ENCODE data around the gene DMRTA2.

GRCh38 chr1:50423670-50424000 lies 392 bp upstream of the DMRTA2 start:
- no peak for TF ChIP-seq CTCF (IDR thresholded peaks at IDR 0.05)
- no peak for TF ChIP-seq EP300 (IDR thresholded peaks at IDR 0.05)
- no peak for TF ChIP-seq POLR2AphosphoS5 (IDR thresholded peaks at IDR 0.05)
- no peak for TF ChIP-seq POLR2A (IDR thresholded peaks at IDR 0.05)
